Caki2 (cell line): ENCODE results near the gene UGT1A5. TPM values are rescaled to one million over a fixed set of nuclear protein-coding genes. Genes with fewer than 3 reads are reported as not detected.

Experiments
- DNase-seq: peaks from one replicate; pipeline ENCODE4 v3.0.0-alpha.2; 2015; ENCODE audit warnings: low read depth
- in situ Hi-C: cut with HindIII; loops from 2 replicates; pipeline ENCODE4 v1.10.0; 2016; ENCODE audit warnings: low sequenced_read_pairs, low pct_unique_long_range_greater_than_20kb, mixed read lengths
- total RNA-seq: library from RNA; depleted of rRNA; stranded (reverse); fragments of >200 nt; shearing (Covaris generic); gene quantifications from 2 replicates; pipeline ENCODE4 v1.2.3, GENCODE V29; 2014; ENCODE audit warnings: low replicate concordance; rRNA removed

UGT1A5 gene
- not detected in 2 replicates for total RNA-seq

- no peak for DNase-seq
- in situ Hi-C loops, result no loop called here
Observed at GRCh38 chr2:233712611-233713261, at the start of gene UGT1A5. Gene UGT1A5, plus strand, starts transcription at chr2:233712907. Its CDS starts 85 bp downstream, at chr2:233712992.

GRCh38 chr2:233663911-233664310, 48.8 kb upstream of the UGT1A5 start:
- in situ Hi-C loops, result no loop called here
- DNase-seq, result no peak

GRCh38 chr2:233668605-233669260, 44.0 kb upstream of the UGT1A5 start:
- DNase-seq, result peak; percentile 89
- in situ Hi-C loops, result no loop called here

- in situ Hi-C loops, result no loop called here
Observed at GRCh38 chr2:233671290-233672161, 41.2 kb upstream of the UGT1A5 start, which contains the start of gene UGT1A9. Gene UGT1A9, plus strand, starts transcription at chr2:233671898. Its CDS starts 37 bp downstream, at chr2:233671935.

GRCh38 chr2:233672886-233673285, 39.8 kb upstream of the UGT1A5 start:
- no peak for DNase-seq
- in situ Hi-C loops, result no loop called here

More at GRCh38 chr2:233671290-233672161, 41.2 kb upstream of the UGT1A5 start, which contains the start of gene UGT1A9:
- peak; percentile 83 for DNase-seq

GRCh38 chr2:233673896-233674295, 38.8 kb upstream of the UGT1A5 start:
- peak; percentile 37 for DNase-seq
- in situ Hi-C loops, result no loop called here

- in situ Hi-C loops, result no loop called here
Observed at GRCh38 chr2:233674314-233674713, 38.4 kb upstream of the UGT1A5 start.

GRCh38 chr2:233674995-233675394, 37.7 kb upstream of the UGT1A5 start:
- in situ Hi-C loops, result no loop called here
- peak; percentile 70 for DNase-seq

More at GRCh38 chr2:233674314-233674713, 38.4 kb upstream of the UGT1A5 start:
- no peak for DNase-seq

GRCh38 chr2:233676046-233676445, 36.7 kb upstream of the UGT1A5 start:
- in situ Hi-C loops, result no loop called here

GRCh38 chr2:233679196-233679595, 33.5 kb upstream of the UGT1A5 start:
- in situ Hi-C loops, result no loop called here
- DNase-seq, result no peak

More at GRCh38 chr2:233676046-233676445, 36.7 kb upstream of the UGT1A5 start:
- peak; percentile 41 for DNase-seq

GRCh38 chr2:233680361-233681045, 32.2 kb upstream of the UGT1A5 start:
- no peak for DNase-seq
- in situ Hi-C loops, result no loop called here

- peak; percentile 66 for DNase-seq
- in situ Hi-C loops, result no loop called here
Observed at GRCh38 chr2:233681521-233682099, 31.1 kb upstream of the UGT1A5 start, which contains the start of gene UGT1A7. Gene UGT1A7, plus strand, starts transcription at chr2:233681901. Its CDS starts 37 bp downstream, at chr2:233681938.

- DNase-seq, result no peak
- in situ Hi-C loops, result no loop called here
Observed at GRCh38 chr2:233684640-233685039, 28.1 kb upstream of the UGT1A5 start.

- in situ Hi-C loops, result no loop called here
- no peak for DNase-seq
Observed at GRCh38 chr2:233686928-233687327, 25.8 kb upstream of the UGT1A5 start.

GRCh38 chr2:233688341-233688740, 24.4 kb upstream of the UGT1A5 start:
- in situ Hi-C loops, result no loop called here

GRCh38 chr2:233689031-233689430, 23.7 kb upstream of the UGT1A5 start:
- DNase-seq, result no peak
- in situ Hi-C loops, result no loop called here

More at GRCh38 chr2:233688341-233688740, 24.4 kb upstream of the UGT1A5 start:
- DNase-seq, result no peak

GRCh38 chr2:233689501-233689900, 23.2 kb upstream of the UGT1A5 start:
- DNase-seq, result no peak
- in situ Hi-C loops, result no loop called here

- DNase-seq, result no peak
- in situ Hi-C loops, result no loop called here
Observed at GRCh38 chr2:233690444-233690843, 22.3 kb upstream of the UGT1A5 start.
